B cell (primary cell): Measurements from ENCODE around the gene GPR162.

Source experiments
- EZH2 ChIP-seq: IDR thresholded peaks from 2 replicates; pipeline ENCODE4 v1.6.1; 2012; ENCODE audit warnings: borderline replicate concordance, low read depth, mild to moderate bottlenecking, moderate library complexity, low read length; ENCODE audit not compliant: insufficient read depth, poor library complexity, severe bottlenecking
- TF ChIP-seq, protein P1 (sequence below): fragments of 200-600 bp; IDR thresholded peaks from one replicate; pipeline ENCODE4 v1.8.0; 2022; ENCODE audit warnings: antibody characterized with exemption, mild to moderate bottlenecking

GRCh38 chr12:6819106-6820030 is 2.3 kb upstream of the GPR162 start:
- no peak for TF ChIP-seq EZH2
- TF ChIP-seq, protein P1, sequence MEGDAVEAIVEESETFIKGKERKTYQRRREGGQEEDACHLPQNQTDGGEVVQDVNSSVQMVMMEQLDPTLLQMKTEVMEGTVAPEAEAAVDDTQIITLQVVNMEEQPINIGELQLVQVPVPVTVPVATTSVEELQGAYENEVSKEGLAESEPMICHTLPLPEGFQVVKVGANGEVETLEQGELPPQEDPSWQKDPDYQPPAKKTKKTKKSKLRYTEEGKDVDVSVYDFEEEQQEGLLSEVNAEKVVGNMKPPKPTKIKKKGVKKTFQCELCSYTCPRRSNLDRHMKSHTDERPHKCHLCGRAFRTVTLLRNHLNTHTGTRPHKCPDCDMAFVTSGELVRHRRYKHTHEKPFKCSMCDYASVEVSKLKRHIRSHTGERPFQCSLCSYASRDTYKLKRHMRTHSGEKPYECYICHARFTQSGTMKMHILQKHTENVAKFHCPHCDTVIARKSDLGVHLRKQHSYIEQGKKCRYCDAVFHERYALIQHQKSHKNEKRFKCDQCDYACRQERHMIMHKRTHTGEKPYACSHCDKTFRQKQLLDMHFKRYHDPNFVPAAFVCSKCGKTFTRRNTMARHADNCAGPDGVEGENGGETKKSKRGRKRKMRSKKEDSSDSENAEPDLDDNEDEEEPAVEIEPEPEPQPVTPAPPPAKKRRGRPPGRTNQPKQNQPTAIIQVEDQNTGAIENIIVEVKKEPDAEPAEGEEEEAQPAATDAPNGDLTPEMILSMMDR: no peak
